ENCODE data around the gene SKAP2. TPM values are rescaled to one million over a fixed set of nuclear protein-coding genes. Genes with fewer than 3 reads are reported as not detected.

SKAP2 gene
- total RNA-seq, 4 donors from 2014 or later = 19.3 to 25.2 (median 21.4) TPM

DNA sequence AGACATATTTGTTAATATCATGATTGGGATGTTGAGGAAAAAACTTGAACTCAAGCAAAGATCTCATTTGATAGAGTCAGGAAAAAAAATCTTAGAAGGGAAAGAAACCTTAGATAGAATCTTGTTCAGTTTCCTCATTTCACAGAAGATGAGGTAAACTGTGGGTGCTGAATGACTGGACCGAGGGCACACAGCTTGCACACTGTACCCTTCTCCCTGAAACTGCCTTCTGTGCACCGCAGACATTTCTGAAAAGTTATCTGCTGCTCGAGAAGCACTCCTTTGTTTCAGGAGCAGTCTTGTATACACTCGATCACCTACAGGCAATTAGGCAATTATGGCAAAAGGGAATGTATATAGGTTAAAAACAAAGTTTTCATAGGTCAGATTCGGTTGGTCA lies 167.4 kb downstream of the SKAP2 start:
- TF ChIP-seq POLR2A (IDR thresholded peaks at IDR 0.05) = no peak
- TF ChIP-seq, protein P1, sequence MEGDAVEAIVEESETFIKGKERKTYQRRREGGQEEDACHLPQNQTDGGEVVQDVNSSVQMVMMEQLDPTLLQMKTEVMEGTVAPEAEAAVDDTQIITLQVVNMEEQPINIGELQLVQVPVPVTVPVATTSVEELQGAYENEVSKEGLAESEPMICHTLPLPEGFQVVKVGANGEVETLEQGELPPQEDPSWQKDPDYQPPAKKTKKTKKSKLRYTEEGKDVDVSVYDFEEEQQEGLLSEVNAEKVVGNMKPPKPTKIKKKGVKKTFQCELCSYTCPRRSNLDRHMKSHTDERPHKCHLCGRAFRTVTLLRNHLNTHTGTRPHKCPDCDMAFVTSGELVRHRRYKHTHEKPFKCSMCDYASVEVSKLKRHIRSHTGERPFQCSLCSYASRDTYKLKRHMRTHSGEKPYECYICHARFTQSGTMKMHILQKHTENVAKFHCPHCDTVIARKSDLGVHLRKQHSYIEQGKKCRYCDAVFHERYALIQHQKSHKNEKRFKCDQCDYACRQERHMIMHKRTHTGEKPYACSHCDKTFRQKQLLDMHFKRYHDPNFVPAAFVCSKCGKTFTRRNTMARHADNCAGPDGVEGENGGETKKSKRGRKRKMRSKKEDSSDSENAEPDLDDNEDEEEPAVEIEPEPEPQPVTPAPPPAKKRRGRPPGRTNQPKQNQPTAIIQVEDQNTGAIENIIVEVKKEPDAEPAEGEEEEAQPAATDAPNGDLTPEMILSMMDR (IDR thresholded peaks at IDR 0.05) = no peak
- intact Hi-C loops (cut with DNase I) = no loop called here
- Histone ChIP-seq H3K9me3 (no peaks in the 10 kb centered on the region), H3K27me3 (no peaks in the 10 kb centered on the region), H3K4me1 (no peaks in the 10 kb centered on the region), H3K4me3 (no peak overlapping the region), H3K27ac (no peak overlapping the region), H3K36me3 (no peaks in the 10 kb centered on the region)
- no peak for DNase-seq
- WGBS, 2 donors = 73 to 82% methylated on average over 5 of the region's 5 CpGs

DNA sequence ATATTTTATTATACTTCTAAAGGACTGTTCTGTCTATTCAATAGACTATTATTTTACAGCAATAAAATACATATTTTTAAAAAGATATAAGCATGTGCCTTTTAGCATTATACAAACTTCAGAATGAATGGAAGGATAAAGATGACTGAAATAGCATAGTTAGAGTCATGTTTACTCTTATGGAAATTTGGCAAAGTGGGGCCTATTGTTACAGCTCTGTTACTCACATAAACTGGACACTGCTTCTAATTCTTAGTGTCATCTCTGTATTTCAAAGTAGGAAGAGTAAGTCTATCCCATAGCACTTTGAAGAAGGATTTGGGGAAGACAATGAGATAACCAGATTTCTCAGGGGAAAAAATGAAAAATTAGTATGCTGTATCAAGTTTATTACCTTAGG lies 168.2 kb downstream of the SKAP2 start:
- Histone ChIP-seq H3K27me3 (no peaks in the 10 kb centered on the region), H3K9me3 (no peaks in the 10 kb centered on the region), H3K4me1 (no peaks in the 10 kb centered on the region), H3K36me3 (no peaks in the 10 kb centered on the region), H3K27ac (no peak overlapping the region), H3K4me3 (no peak overlapping the region)
- intact Hi-C loops (cut with DNase I) = no loop called here
- DNase-seq = no peak
- TF ChIP-seq, protein P1 (IDR thresholded peaks at IDR 0.05) = no peak
- TF ChIP-seq POLR2A (IDR thresholded peaks at IDR 0.05) = no peak

DNA sequence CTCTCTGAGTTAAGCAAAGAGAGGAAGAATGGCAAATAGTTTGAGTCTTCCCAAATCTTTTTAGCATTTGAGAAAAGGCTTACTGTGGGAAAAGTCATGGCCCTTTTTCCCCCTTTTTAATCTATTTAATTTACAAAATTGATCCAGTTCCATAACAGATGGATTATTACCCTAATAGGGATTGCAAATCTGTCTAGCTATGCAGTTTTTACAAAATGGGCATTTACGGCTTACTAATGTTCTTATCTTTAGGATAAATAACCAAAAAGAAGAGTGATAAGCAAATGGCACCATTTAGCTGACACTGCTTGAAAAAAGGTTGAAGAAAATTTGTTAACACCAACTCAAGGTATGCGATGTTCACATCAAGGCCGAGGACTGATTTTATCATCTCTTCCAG lies 169.7 kb downstream of the SKAP2 start:
- no peaks in the 10 kb centered on the region for H3K27me3 ChIP-seq
- intact Hi-C loops (cut with DNase I) = no loop called here
- 89 to 99% methylated on average over 3 of the region's 3 CpGs for WGBS, 2 donors
- H3K4me3 ChIP-seq = no peak overlapping the region
- no peaks in the 10 kb centered on the region for H3K36me3 ChIP-seq
- H3K9me3 ChIP-seq = no peaks in the 10 kb centered on the region
- TF ChIP-seq, protein P1 (IDR thresholded peaks at IDR 0.05) = no peak
- no peak for TF ChIP-seq POLR2A (IDR thresholded peaks at IDR 0.05)
- H3K4me1 ChIP-seq = peaks cover 0 to 7% (median 0%) of the 10 kb centered on the region in 3 donors
- no peak for DNase-seq
- H3K27ac ChIP-seq = no peak overlapping the region

DNA sequence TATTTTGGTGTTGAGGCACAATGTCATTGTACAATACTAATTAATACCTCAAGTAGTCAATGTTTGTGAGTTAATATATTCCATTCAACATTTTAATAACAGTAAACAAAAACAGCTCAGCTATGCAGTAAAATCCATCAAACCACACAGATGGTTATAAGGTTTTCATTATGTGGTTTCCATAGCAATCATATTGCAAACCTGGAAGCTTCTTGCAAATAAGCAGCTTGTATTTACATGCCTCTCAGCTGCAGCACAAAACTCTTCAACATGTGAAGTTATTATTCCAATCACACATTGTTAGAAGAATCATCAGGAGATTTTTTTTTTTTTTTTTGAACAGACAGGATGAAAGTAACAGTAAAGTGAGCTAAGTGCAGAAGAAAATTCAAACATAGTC lies 170.2 kb downstream of the SKAP2 start:
- no peaks in the 10 kb centered on the region for H3K27me3 ChIP-seq
- H3K9me3 ChIP-seq = no peaks in the 10 kb centered on the region
- H3K27ac ChIP-seq = no peak overlapping the region
- intact Hi-C loops (cut with DNase I) = no loop called here
- no peak for TF ChIP-seq POLR2A (IDR thresholded peaks at IDR 0.05)
- TF ChIP-seq, protein P1 (IDR thresholded peaks at IDR 0.05) = no peak
- H3K4me1 ChIP-seq = peaks cover 0 to 13% (median 0%) of the 10 kb centered on the region in 3 donors
- DNase-seq = no peak
- no peaks in the 10 kb centered on the region for H3K36me3 ChIP-seq
- no peak overlapping the region for H3K4me3 ChIP-seq

DNA sequence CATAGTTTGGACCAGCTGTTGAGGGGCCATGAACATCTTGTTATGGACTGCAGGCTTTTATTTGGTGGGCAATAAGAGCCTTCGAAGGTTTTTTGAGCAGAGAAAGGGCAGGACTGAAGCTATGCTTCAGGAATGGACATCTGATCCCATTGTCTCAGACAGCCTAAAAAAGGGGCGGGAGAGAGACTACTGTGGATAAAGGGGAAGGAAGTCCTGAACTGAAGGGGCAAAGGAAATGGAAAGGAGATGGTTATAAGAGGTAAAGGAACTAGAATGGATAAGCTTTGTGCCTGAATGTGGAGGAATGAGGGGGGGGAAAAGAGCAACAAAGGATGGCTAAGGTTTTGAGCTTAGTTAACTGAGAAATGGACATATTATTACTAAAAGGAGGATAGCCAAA lies 172.5 kb downstream of the SKAP2 start:
- TF ChIP-seq, protein P1 (IDR thresholded peaks at IDR 0.05) = no peak
- no peak for TF ChIP-seq POLR2A (IDR thresholded peaks at IDR 0.05)
- intact Hi-C loops (cut with DNase I) = no loop called here
- DNase-seq = no peak
- H3K27ac ChIP-seq = no peak overlapping the region
- H3K27me3 ChIP-seq = no peaks in the 10 kb centered on the region
- H3K9me3 ChIP-seq = no peaks in the 10 kb centered on the region
- no peak overlapping the region for H3K4me3 ChIP-seq
- H3K4me1 ChIP-seq = peaks cover 0 to 15% (median 0%) of the 10 kb centered on the region in 3 donors
- WGBS, 2 donors = 79 to 82% methylated on average over 2 of the region's 2 CpGs
- H3K36me3 ChIP-seq = no peaks in the 10 kb centered on the region
